Sigmoid colon (tissue), 7 donors: ENCODE measurements around the gene ASPG. TPM values are rescaled to one million over a fixed set of nuclear protein-coding genes. Genes with fewer than 3 reads are reported as not detected.

ENCODE experiments used
- DNase-seq: peaks from one replicate; pipeline ENCODE4 v3.0.0-alpha.2; 2019
- H3K27ac ChIP-seq, 4 donors: fragments of 200-600 bp; sonication (generic); one replicate each; pipeline ENCODE4 v1.5.1; 2016 to 2019; ENCODE audit warnings: mild to moderate bottlenecking in 1 of 4
- H3K27me3 ChIP-seq, 3 donors: fragments of 200-600 bp; sonication (generic); one replicate each; pipeline ENCODE4 v1.5.1; 2019; ENCODE audit warnings: mild to moderate bottlenecking in 1 of 3
- H3K36me3 ChIP-seq, 4 donors: fragments of 200-600 bp; sonication (generic); one replicate each; pipeline ENCODE4 v1.5.1; 2016 to 2019
- H3K4me1 ChIP-seq, 4 donors: fragments of 200-600 bp; sonication (generic); one replicate each; pipeline ENCODE4 v1.5.1; 2017 to 2019
- H3K4me3 ChIP-seq, 4 donors: fragments of 200-600 bp; sonication (generic); one replicate each; pipeline ENCODE4 v1.5.1; 2017 to 2019; ENCODE audit warnings: mild to moderate bottlenecking in 2 of 4, moderate library complexity in 1 of 4
- H3K9me3 ChIP-seq, 4 donors: fragments of 200-600 bp in 3 of 4; sonication (generic) in 3 of 4; one replicate each; pipeline versions ENCODE4 v1.5.1 to v1.6.1; 2013 to 2019
- EP300 ChIP-seq, 4 donors: sonication (generic); formaldehyde crosslinking; IDR thresholded peaks; one replicate each; pipeline ENCODE4 v1.6.1; 2017; ENCODE audit warnings: antibody characterized with exemption in 4 of 4
- POLR2A ChIP-seq, 2 donors: fragments of 450-650 bp; IDR thresholded peaks; one replicate each; pipeline ENCODE4 v1.6.1; 2016; ENCODE audit warnings: antibody characterized with exemption in 2 of 2, mild to moderate bottlenecking in 2 of 2, moderate library complexity in 2 of 2
- POLR2AphosphoS5 ChIP-seq, 4 donors: sonication (generic); formaldehyde crosslinking; IDR thresholded peaks; one replicate each; pipeline ENCODE4 v1.6.1; 2017; ENCODE audit warnings: antibody characterized with exemption in 4 of 4
- WGBS, 2 donors: extraction: QIAGEN DNeasy Blood & Tissue Kit; methylation state at CpG; one replicate each; pipeline ENCODE4 v1.1.7; 2013; 5-methylcytosine and 5-hydroxymethylcytosine counted together
- intact Hi-C: fragments of 100-400 bp; cut with DNase I; formaldehyde crosslinking; loops from one replicate; pipeline ENCODE4 v1.15.1; 2023
- polyA plus RNA-seq, 3 donors: library from polyadenylated mRNA; stranded (reverse); fragments of 200-250 nt; gene quantifications; one replicate each; pipeline ENCODE4 v1.2.3, GENCODE V29; 2013
- total RNA-seq, 4 donors: library from RNA; depleted of rRNA; stranded (reverse); fragments of >200 nt; gene quantifications; one replicate each; pipeline ENCODE4 v1.1.0, GENCODE V29; 2016
- TF ChIP-seq, protein P1 (sequence below), 4 experiments: fragments of 450-650 bp in 3 of 4; fragments of 200-600 bp in 1 of 4; IDR thresholded peaks; one replicate each; pipeline ENCODE4 v1.5.1; 2016 to 2019; ENCODE audit warnings: antibody characterized with exemption in 4 of 4, mild to moderate bottlenecking in 3 of 4, moderate library complexity in 2 of 4
- donor health status: healthy with polysubstance abuse.
- donor health status: Bipolar disorder and iron deficiency.
- donor health status: healthy.

The ASPG gene
- total and polyA plus RNA-seq, 7 donors: 0.14 to 24.6 (median 3.5) TPM; not detected in 1

DNA sequence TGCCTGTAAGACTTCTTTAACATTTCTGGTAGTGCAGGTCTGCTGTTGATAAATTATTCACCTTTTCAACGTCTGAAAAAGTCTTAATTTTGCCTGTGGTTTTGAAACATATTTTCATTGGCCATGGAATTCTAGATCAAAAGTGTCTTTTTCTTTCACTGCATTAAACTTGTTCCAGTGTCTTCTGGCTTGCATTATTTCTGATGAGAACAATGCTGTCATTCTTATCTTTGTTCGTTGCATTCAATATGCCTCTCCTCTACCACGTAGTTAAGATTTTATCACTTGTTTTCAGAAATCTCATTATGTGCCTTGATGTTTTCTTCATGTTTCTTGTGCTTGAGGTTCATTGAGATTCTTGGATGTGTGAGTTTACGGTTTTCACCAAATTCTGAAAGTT is 39.5 kb downstream of the ASPG start:
- 86 to 87% methylated on average over 4 of the region's 4 CpGs for WGBS, 2 donors

DNA sequence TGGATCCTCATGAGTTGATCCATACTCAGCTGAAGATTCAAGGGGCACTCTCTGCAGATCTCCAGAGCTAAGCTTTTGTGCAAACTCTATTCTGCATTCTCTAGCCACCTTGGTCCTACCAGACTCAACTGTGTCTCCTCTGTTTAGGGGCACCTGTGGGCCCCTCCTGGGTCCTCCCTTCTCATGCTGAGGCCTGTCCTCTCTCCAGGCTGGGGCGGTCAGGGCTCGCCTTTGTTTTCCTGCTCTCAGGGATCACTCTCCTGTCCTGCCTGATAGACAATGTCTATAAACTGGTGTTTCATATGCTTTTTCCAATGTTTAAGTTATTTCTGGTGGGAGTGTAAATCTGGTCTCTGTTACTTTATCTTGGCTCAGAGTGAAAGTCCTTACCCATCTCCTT is 41.3 kb downstream of the ASPG start:
- no peak for DNase-seq
- 38 to 74% methylated on average over 2 of the region's 2 CpGs for WGBS, 2 donors
- intact Hi-C loops: no loop called here
- Histone ChIP-seq H3K4me3 (no peak overlapping the region), H3K9me3 (peaks cover 3 to 18% (median 9%) of the 10 kb centered on the region in 4 donors), H3K4me1 (no peaks in the 10 kb centered on the region), H3K27me3 (peaks cover 0 to 29% (median 3%) of the 10 kb centered on the region in 3 donors), H3K36me3 (no peaks in the 10 kb centered on the region), H3K27ac (no peak overlapping the region)
- TF ChIP-seq POLR2AphosphoS5 (IDR thresholded peaks at IDR 0.05): no peak
- no peak for TF ChIP-seq EP300 (IDR thresholded peaks at IDR 0.05)
- TF ChIP-seq POLR2A (IDR thresholded peaks at IDR 0.05): no peak
- TF ChIP-seq, protein P1, sequence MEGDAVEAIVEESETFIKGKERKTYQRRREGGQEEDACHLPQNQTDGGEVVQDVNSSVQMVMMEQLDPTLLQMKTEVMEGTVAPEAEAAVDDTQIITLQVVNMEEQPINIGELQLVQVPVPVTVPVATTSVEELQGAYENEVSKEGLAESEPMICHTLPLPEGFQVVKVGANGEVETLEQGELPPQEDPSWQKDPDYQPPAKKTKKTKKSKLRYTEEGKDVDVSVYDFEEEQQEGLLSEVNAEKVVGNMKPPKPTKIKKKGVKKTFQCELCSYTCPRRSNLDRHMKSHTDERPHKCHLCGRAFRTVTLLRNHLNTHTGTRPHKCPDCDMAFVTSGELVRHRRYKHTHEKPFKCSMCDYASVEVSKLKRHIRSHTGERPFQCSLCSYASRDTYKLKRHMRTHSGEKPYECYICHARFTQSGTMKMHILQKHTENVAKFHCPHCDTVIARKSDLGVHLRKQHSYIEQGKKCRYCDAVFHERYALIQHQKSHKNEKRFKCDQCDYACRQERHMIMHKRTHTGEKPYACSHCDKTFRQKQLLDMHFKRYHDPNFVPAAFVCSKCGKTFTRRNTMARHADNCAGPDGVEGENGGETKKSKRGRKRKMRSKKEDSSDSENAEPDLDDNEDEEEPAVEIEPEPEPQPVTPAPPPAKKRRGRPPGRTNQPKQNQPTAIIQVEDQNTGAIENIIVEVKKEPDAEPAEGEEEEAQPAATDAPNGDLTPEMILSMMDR (IDR thresholded peaks at IDR 0.05): no peak

More for the DNA sequence above, 39.5 kb downstream of the ASPG start:
- no peaks in the 10 kb centered on the region for H3K36me3 ChIP-seq
- H3K9me3 ChIP-seq: peaks cover 0 to 15% (median 7%) of the 10 kb centered on the region in 4 donors
- peaks cover 0 to 27% (median 3%) of the 10 kb centered on the region in 3 donors for H3K27me3 ChIP-seq
- TF ChIP-seq, protein P1 (IDR thresholded peaks at IDR 0.05): no peak
- no peak for TF ChIP-seq EP300 (IDR thresholded peaks at IDR 0.05)
- no peak overlapping the region for H3K27ac ChIP-seq
- intact Hi-C loops: no loop called here
- no peak for DNase-seq
- H3K4me3 ChIP-seq: no peak overlapping the region
- no peaks in the 10 kb centered on the region for H3K4me1 ChIP-seq

GRCh38 chr14:104128981-104129380 is 43.5 kb downstream of the ASPG start:
- H3K9me3 ChIP-seq: peaks cover 3 to 18% (median 7%) of the 10 kb centered on the region in 4 donors
- no peak overlapping the region for H3K4me3 ChIP-seq
- no peak for DNase-seq
- H3K36me3 ChIP-seq: no peaks in the 10 kb centered on the region
- H3K27ac ChIP-seq: no peak overlapping the region
- intact Hi-C loops: no loop called here
- TF ChIP-seq POLR2A (IDR thresholded peaks at IDR 0.05) (no peak), POLR2AphosphoS5 (IDR thresholded peaks at IDR 0.05) (no peak), EP300 (IDR thresholded peaks at IDR 0.05) (no peak)
- TF ChIP-seq, protein P1 (IDR thresholded peaks at IDR 0.05): no peak
- H3K27me3 ChIP-seq: peaks cover 3 to 25% (median 7%) of the 10 kb centered on the region in 3 donors
- 94 to 95% methylated on average over 1 of the region's 1 CpG for WGBS, 2 donors
- H3K4me1 ChIP-seq: no peaks in the 10 kb centered on the region

- Histone ChIP-seq H3K9me3 (peaks cover 3 to 13% (median 7%) of the 10 kb centered on the region in 4 donors), H3K27me3 (peaks cover 3 to 31% (median 11%) of the 10 kb centered on the region in 3 donors), H3K36me3 (no peaks in the 10 kb centered on the region), H3K4me3 (no peak overlapping the region), H3K4me1 (no peaks in the 10 kb centered on the region), H3K27ac (no peak overlapping the region)
- DNase-seq: no peak
- intact Hi-C loops: no loop called here
- TF ChIP-seq EP300 (IDR thresholded peaks at IDR 0.05): no peak
- TF ChIP-seq, protein P1 (IDR thresholded peaks at IDR 0.05): no peak
- TF ChIP-seq POLR2A (IDR thresholded peaks at IDR 0.05): no peak
- no peak for TF ChIP-seq POLR2AphosphoS5 (IDR thresholded peaks at IDR 0.05)
- 96 to 100% methylated on average over 1 of the region's 1 CpG for WGBS, 2 donors
These were observed 44.1 kb downstream of the ASPG start for GRCh38 chr14:104129556-104129955.
